Transverse colon (tissue), 4 donors: ENCODE results near the gene USP47. TPM values are rescaled to one million over a fixed set of nuclear protein-coding genes. Genes with fewer than 3 reads are reported as not detected.

Experiments used
- DNase-seq: peaks from one replicate; pipeline ENCODE4 v3.0.0-alpha.2; 2019
- H3K27ac ChIP-seq, 4 donors: fragments of 200-600 bp; sonication (generic); 2 replicates each; pipeline ENCODE4 v1.5.1; 2016 to 2018; ENCODE audit warnings: inconsistent platforms in 4 of 4
- H3K27me3 ChIP-seq: fragments of 200-600 bp; sonication (generic); 2 replicates; pipeline ENCODE4 v1.5.1; 2017; ENCODE audit warnings: inconsistent platforms
- H3K36me3 ChIP-seq, 4 donors: fragments of 200-600 bp; sonication (generic); 2 replicates each; pipeline ENCODE4 v1.5.1; 2017 to 2019; ENCODE audit warnings: inconsistent platforms in 4 of 4
- H3K4me1 ChIP-seq, 4 donors: fragments of 200-600 bp; sonication (generic); 2 replicates each; pipeline ENCODE4 v1.5.1; 2017 to 2020; ENCODE audit warnings: inconsistent platforms in 4 of 4
- H3K4me3 ChIP-seq, 4 donors: fragments of 200-600 bp; sonication (generic); 1 replicate in 1 of 4; 2 replicates in 3 of 4; pipeline versions ENCODE4 v1.5.1 to v1.6.1; 2017 to 2019; ENCODE audit warnings: inconsistent platforms in 4 of 4
- H3K9me3 ChIP-seq, 2 donors: fragments of 200-600 bp; sonication (generic); 2 replicates each; pipeline ENCODE4 v1.5.1; 2017 to 2019; ENCODE audit warnings: inconsistent platforms in 2 of 2
- CTCF ChIP-seq, 5 experiments: fragments of 200-600 bp in 3 of 5; fragments of 450-650 bp in 2 of 5; sonication (generic) in 3 of 5; IDR thresholded peaks; 1 replicate in 2 of 5; 2 replicates in 3 of 5; pipeline ENCODE4 v1.5.1; 2016 to 2017; ENCODE audit warnings: antibody characterized with exemption in 5 of 5, inconsistent platforms in 3 of 5, mild to moderate bottlenecking in 2 of 5, moderate library complexity in 1 of 5
- EP300 ChIP-seq: sonication (generic); formaldehyde crosslinking; IDR thresholded peaks from one replicate; pipeline ENCODE4 v1.6.1; 2017; ENCODE audit warnings: antibody characterized with exemption, low read depth
- POLR2A ChIP-seq: fragments of 450-650 bp; IDR thresholded peaks from one replicate; pipeline ENCODE4 v1.6.1; 2016; ENCODE audit warnings: antibody characterized with exemption, mild to moderate bottlenecking, moderate library complexity
- POLR2AphosphoS5 ChIP-seq, 3 donors: sonication (generic); formaldehyde crosslinking; IDR thresholded peaks; one replicate each; pipeline ENCODE4 v1.6.1; 2016; ENCODE audit warnings: antibody characterized with exemption in 3 of 3
- WGBS, 2 donors: methylation state at CpG; one replicate each; pipeline ENCODE4 v1.1.5; 2018; ENCODE audit warnings: low coverage in 1 of 2; 5-methylcytosine and 5-hydroxymethylcytosine counted together
- in situ Hi-C, 4 donors: fragments of 200-750 bp; cut with MboI; loops; one replicate each; pipeline versions ENCODE4 v1.15.0 to v1.15.1; 2017; ENCODE audit warnings: low sequenced_read_pairs in 3 of 4, low pct_ligation_motif_present in 1 of 4, low pct_unique_long_range_greater_than_20kb in 1 of 4
- intact Hi-C: fragments of 100-400 bp; cut with DNase I; formaldehyde crosslinking; loops from one replicate; pipeline ENCODE4 v1.15.1; 2023; ENCODE audit warnings: low total_unique reads
- total RNA-seq, 4 donors: library from RNA; depleted of rRNA; stranded (reverse); fragments of >200 nt; gene quantifications; one replicate each; pipeline ENCODE4 v1.1.0, GENCODE V29; 2016

Gene USP47
- total RNA-seq, 4 donors from 2014 or later = 42.6 to 85.1 (median 57.3) TPM

- Histone ChIP-seq H3K27ac (no peak overlapping the region), H3K27me3 (no peaks in the 10 kb centered on the region), H3K9me3 (no peaks in the 10 kb centered on the region), H3K4me1 (peaks cover 6 to 18% (median 11%) of the 10 kb centered on the region in 4 donors), H3K36me3 (no peaks in the 10 kb centered on the region), H3K4me3 (no peak overlapping the region)
- in situ Hi-C loops (no loop called here), intact Hi-C loops (no loop called here)
- TF ChIP-seq CTCF (IDR thresholded peaks at IDR 0.05) (no peak), EP300 (no peak), POLR2A (no peak), POLR2AphosphoS5 (IDR thresholded peaks at IDR 0.05) (no peak)
- WGBS, 2 donors = 81% methylated on average over 11 of the region's 11 CpGs; no CpG with 5 or more reads in 1 of the 2 donors
- no peak for DNase-seq
These were observed 126.9 kb downstream of the USP47 start for GRCh38 chr11:11968511-11969280.

GRCh38 chr11:11969380-11970215 lies 127.8 kb downstream of the USP47 start:
- intact Hi-C loops = no loop called here
- 90 to 100% methylated on average over 7 to 19 of the region's 19 CpGs for WGBS, 2 donors
- no peak for DNase-seq
- Histone ChIP-seq H3K4me1 (peaks cover 7 to 20% (median 14%) of the 10 kb centered on the region in 4 donors), H3K27ac (peak overlapping the region in 1 of 4 donors; percentile 28), H3K36me3 (no peaks in the 10 kb centered on the region), H3K27me3 (no peaks in the 10 kb centered on the region), H3K9me3 (no peaks in the 10 kb centered on the region), H3K4me3 (no peak overlapping the region)
- TF ChIP-seq POLR2A (no peak), EP300 (no peak), CTCF (IDR thresholded peaks at IDR 0.05) (no peak), POLR2AphosphoS5 (IDR thresholded peaks at IDR 0.05) (no peak)
- in situ Hi-C loops = no loop called here

GRCh38 chr11:11970556-11970955 lies 128.8 kb downstream of the USP47 start:
- 89% methylated on average over 2 of the region's 2 CpGs; no CpG with 5 or more reads in 1 of the 2 donors for WGBS, 2 donors
- intact Hi-C loops = no loop called here

More at GRCh38 chr11:11970556-11970955, 128.8 kb downstream of the USP47 start:
- H3K27me3 ChIP-seq = no peaks in the 10 kb centered on the region
- no peak overlapping the region for H3K27ac ChIP-seq
- H3K36me3 ChIP-seq = no peaks in the 10 kb centered on the region
- no peak overlapping the region for H3K4me3 ChIP-seq
- peaks cover 7 to 24% (median 17%) of the 10 kb centered on the region in 4 donors for H3K4me1 ChIP-seq
- in situ Hi-C loops = no loop called here
- no peak for DNase-seq
- no peaks in the 10 kb centered on the region for H3K9me3 ChIP-seq
- TF ChIP-seq EP300 (no peak), POLR2AphosphoS5 (IDR thresholded peaks at IDR 0.05) (no peak), POLR2A (no peak), CTCF (IDR thresholded peaks at IDR 0.05) (no peak)
